ENCODE results near the gene SPATA17. TPM values are rescaled to one million over a fixed set of nuclear protein-coding genes. Genes with fewer than 3 reads are reported as not detected.

The SPATA17 gene
- polyA plus RNA-seq, 1 of the 3 experiments (the other 2 are of a cell fraction): 1.2 TPM

DNA sequence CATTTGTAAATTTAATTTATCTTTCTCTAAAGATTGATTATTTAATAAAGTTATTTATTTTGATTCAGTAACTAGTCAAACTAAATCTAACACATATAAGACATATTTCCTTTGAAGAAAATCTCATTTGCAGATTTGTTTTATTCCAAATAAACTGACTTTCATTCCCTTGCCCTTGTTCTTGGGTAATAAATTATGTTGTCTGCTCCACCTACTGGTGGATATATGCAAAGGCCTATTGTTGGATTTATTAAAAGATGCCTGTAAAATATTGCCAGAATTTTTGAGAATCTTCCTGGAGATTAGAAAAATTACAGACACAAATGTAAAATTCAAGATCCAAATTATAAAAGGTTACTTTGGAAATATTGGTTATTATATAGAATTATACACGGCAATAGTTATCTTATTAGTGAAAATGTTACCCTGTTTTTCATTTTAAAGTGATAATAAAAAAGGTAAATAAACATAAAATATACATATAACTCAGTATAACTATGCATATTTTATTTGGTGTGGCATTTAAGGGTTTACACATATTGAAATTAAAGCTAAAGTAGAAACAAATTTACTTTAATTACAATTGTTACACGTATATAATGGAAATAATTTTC is 116.1 kb downstream of the SPATA17 start:
- H3K4me2 ChIP-seq: no peak overlapping the region
- H3K4me1 ChIP-seq (ENCODE audit: control insufficient read depth in 1 of 2, insufficient read depth in 2 of 2, low read depth in 1 of 2, low read length in 1 of 2): no peaks in the 10 kb centered on the region; a peak in 1 of 4 replicates
- no peaks in the 10 kb centered on the region for H4K20me1 ChIP-seq (ENCODE audit: insufficient read depth)
- H3K27ac ChIP-seq (ENCODE audit: low read depth in 2 of 2, low read length in 1 of 2): no peak overlapping the region
- H3K27me3 ChIP-seq (ENCODE audit: insufficient read depth): no peaks in the 10 kb centered on the region
- no peak overlapping the region for H3K9ac ChIP-seq
- 51% methylated on average over 2 of the region's 2 CpGs for WGBS (ENCODE audit: low lambda C conversion rate)
- TF ChIP-seq SMC3 (IDR thresholded peaks at IDR 0.05; ENCODE audit: low read depth, low read length) (peak; percentile 66), FOSL2 (IDR thresholded peaks at IDR 0.05; ENCODE audit: borderline replicate concordance, low read depth) (no peak), RAD21 (IDR thresholded peaks at IDR 0.05; ENCODE audit: low read length) (peak; percentile 76), CHD2 (IDR thresholded peaks at IDR 0.05; ENCODE audit: low read length, partially characterized antibody) (no peak), NRF1 (IDR thresholded peaks at IDR 0.05; ENCODE audit: low read depth, low read length) (no peak)
- TF ChIP-seq, protein P1, sequence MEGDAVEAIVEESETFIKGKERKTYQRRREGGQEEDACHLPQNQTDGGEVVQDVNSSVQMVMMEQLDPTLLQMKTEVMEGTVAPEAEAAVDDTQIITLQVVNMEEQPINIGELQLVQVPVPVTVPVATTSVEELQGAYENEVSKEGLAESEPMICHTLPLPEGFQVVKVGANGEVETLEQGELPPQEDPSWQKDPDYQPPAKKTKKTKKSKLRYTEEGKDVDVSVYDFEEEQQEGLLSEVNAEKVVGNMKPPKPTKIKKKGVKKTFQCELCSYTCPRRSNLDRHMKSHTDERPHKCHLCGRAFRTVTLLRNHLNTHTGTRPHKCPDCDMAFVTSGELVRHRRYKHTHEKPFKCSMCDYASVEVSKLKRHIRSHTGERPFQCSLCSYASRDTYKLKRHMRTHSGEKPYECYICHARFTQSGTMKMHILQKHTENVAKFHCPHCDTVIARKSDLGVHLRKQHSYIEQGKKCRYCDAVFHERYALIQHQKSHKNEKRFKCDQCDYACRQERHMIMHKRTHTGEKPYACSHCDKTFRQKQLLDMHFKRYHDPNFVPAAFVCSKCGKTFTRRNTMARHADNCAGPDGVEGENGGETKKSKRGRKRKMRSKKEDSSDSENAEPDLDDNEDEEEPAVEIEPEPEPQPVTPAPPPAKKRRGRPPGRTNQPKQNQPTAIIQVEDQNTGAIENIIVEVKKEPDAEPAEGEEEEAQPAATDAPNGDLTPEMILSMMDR (IDR thresholded peaks at IDR 0.05): peak; percentile 92
- TF ChIP-seq, protein P2, sequence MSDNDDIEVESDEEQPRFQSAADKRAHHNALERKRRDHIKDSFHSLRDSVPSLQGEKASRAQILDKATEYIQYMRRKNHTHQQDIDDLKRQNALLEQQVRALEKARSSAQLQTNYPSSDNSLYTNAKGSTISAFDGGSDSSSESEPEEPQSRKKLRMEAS (IDR thresholded peaks at IDR 0.05; ENCODE audit: low read depth): no peak
- TF ChIP-seq, protein P3, sequence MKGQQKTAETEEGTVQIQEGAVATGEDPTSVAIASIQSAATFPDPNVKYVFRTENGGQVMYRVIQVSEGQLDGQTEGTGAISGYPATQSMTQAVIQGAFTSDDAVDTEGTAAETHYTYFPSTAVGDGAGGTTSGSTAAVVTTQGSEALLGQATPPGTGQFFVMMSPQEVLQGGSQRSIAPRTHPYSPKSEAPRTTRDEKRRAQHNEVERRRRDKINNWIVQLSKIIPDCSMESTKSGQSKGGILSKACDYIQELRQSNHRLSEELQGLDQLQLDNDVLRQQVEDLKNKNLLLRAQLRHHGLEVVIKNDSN (IDR thresholded peaks at IDR 0.05; ENCODE audit: borderline replicate concordance, low read depth): no peak
- TF ChIP-seq, protein P4, sequence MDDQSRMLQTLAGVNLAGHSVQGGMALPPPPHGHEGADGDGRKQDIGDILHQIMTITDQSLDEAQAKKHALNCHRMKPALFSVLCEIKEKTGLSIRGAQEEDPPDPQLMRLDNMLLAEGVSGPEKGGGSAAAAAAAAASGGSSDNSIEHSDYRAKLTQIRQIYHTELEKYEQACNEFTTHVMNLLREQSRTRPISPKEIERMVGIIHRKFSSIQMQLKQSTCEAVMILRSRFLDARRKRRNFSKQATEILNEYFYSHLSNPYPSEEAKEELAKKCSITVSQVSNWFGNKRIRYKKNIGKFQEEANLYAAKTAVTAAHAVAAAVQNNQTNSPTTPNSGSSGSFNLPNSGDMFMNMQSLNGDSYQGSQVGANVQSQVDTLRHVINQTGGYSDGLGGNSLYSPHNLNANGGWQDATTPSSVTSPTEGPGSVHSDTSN (IDR thresholded peaks at IDR 0.05): 0 out of 2 replicates have a peak, but pooled peaks have one; percentile 14
- CTCF ChIA-PET: interaction anchor here (0.7 to 0.8 kb wide), 2 partner anchors 10 to 125 kb away, joined by 3 read pairs; no protein-coding TSS in a partner anchor
- no peak overlapping the region for H2AFZ ChIP-seq (ENCODE audit: low read depth)
- no peaks in the 10 kb centered on the region for H3K36me3 ChIP-seq (replicated peaks in 1 of 2; ENCODE audit: control insufficient read depth in 1 of 2, insufficient read depth in 2 of 2, low read length in 1 of 2)
- no peaks in the 10 kb centered on the region for H3F3A ChIP-seq (replicated peaks; ENCODE audit: insufficient read depth)
- POLR2A ChIA-PET: no interaction called here
- H3K4me3 ChIP-seq (ENCODE audit: low read depth in 2 of 2, low read length in 1 of 2): no peak overlapping the region; a peak in 1 of 4 replicates
- H3K9me3 ChIP-seq: no peaks in the 10 kb centered on the region
- peak; percentile 41 for DNase-seq
- no peaks in the 10 kb centered on the region for H3K9me2 ChIP-seq
- no peaks in the 10 kb centered on the region for H3K79me2 ChIP-seq (ENCODE audit: insufficient read depth)

DNA sequence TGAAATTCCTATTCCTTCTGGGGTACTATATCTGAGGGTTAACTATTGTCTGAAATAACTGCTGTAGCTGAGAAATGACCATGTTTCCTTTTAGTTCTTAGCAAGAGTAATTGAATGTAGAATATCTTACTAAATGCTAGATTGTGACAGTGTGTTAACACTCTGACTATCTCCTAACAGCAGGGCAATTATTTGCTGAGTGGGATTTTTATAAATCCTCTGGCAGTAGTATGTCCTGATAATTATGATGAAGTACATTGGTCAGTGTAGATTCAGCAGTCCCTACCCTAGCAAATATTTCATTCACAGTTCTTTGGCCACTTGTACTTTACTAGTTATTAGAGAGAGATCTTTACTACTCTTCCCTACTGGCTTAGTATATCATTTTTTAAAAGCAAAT is 138.6 kb downstream of the SPATA17 start:
- Histone ChIP-seq H3F3A (replicated peaks; ENCODE audit: insufficient read depth) (no peaks in the 10 kb centered on the region), H3K9me3 (no peaks in the 10 kb centered on the region), H3K4me2 (no peak overlapping the region), H3K4me3 (ENCODE audit: low read depth in 2 of 2, low read length in 1 of 2) (no peak overlapping the region), H3K9ac (no peak overlapping the region), H3K79me2 (ENCODE audit: insufficient read depth) (no peaks in the 10 kb centered on the region), H3K4me1 (ENCODE audit: control insufficient read depth in 1 of 2, insufficient read depth in 2 of 2, low read depth in 1 of 2, low read length in 1 of 2) (no peaks in the 10 kb centered on the region; a peak in 1 of 4 replicates), H3K36me3 (replicated peaks in 1 of 2; ENCODE audit: control insufficient read depth in 1 of 2, insufficient read depth in 2 of 2, low read length in 1 of 2) (no peaks in the 10 kb centered on the region), H2AFZ (ENCODE audit: low read depth) (no peak overlapping the region), H3K27me3 (ENCODE audit: insufficient read depth) (no peaks in the 10 kb centered on the region), H3K27ac (ENCODE audit: low read depth in 2 of 2, low read length in 1 of 2) (no peak overlapping the region), H4K20me1 (ENCODE audit: insufficient read depth) (no peaks in the 10 kb centered on the region), H3K9me2 (no peaks in the 10 kb centered on the region)
- ChIA-PET POLR2A (no interaction called here), CTCF (no interaction called here)
- DNase-seq: no peak
- TF ChIP-seq EP300 (IDR thresholded peaks at IDR 0.05; ENCODE audit: borderline replicate concordance in 1 of 2, low read depth in 1 of 2, low read length in 1 of 2): no peak
- no peak for TF ChIP-seq RCOR1 (IDR thresholded peaks at IDR 0.05; ENCODE audit: low read length)
- no peak for TF ChIP-seq NFIC (IDR thresholded peaks at IDR 0.05; ENCODE audit: borderline replicate concordance)
- no peak for TF ChIP-seq FOXJ3 (CRISPR knock-in tag; IDR thresholded peaks at IDR 0.05)
- TF ChIP-seq, protein P1 (IDR thresholded peaks at IDR 0.05): no peak
- TF ChIP-seq, protein P5, sequence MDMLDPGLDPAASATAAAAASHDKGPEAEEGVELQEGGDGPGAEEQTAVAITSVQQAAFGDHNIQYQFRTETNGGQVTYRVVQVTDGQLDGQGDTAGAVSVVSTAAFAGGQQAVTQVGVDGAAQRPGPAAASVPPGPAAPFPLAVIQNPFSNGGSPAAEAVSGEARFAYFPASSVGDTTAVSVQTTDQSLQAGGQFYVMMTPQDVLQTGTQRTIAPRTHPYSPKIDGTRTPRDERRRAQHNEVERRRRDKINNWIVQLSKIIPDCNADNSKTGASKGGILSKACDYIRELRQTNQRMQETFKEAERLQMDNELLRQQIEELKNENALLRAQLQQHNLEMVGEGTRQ (IDR thresholded peaks at IDR 0.05; ENCODE audit: borderline replicate concordance, low read depth, low read length): no peak
- TF ChIP-seq GABPA (IDR thresholded peaks at IDR 0.05; ENCODE audit: low read depth): no peak
